Measurements from ENCODE around the gene GSTT2B. TPM values are rescaled to one million over a fixed set of nuclear protein-coding genes. Genes with fewer than 3 reads are reported as not detected.

GSTT2B gene
- total RNA-seq, 1 experiment from 2014 or later, result 6.5 TPM

- H3K4me3 ChIP-seq (ENCODE audit: low read depth in 2 of 2, low read length in 2 of 2), result peak overlapping the region; percentile 57 to 70
- POLR2A ChIA-PET, result no interaction called here
- H3K27ac ChIP-seq (ENCODE audit: low read length), result peak overlapping the region; percentile 91
- no TSS peak for BruUV-seq (replicated peaks)
- no peaks in the 10 kb centered on the region; the same call in 1 of the 2 replicates for H3K4me1 ChIP-seq (ENCODE audit: control insufficient read depth, insufficient read depth, low read length)
- DNase-seq (ENCODE audit: low read depth, low spot score), result no peak
- TF ChIP-seq TCF7L2 (IDR thresholded peaks at IDR 0.05; ENCODE audit: low read depth, low read length) (no peak), POLR2AphosphoS5 (IDR thresholded peaks at IDR 0.05; ENCODE audit: low read depth, low read length) (no peak), SIN3A (IDR thresholded peaks at IDR 0.05; ENCODE audit: borderline replicate concordance, insufficient read depth, low read depth, low read length) (no peak)
- TF ChIP-seq, protein P1, sequence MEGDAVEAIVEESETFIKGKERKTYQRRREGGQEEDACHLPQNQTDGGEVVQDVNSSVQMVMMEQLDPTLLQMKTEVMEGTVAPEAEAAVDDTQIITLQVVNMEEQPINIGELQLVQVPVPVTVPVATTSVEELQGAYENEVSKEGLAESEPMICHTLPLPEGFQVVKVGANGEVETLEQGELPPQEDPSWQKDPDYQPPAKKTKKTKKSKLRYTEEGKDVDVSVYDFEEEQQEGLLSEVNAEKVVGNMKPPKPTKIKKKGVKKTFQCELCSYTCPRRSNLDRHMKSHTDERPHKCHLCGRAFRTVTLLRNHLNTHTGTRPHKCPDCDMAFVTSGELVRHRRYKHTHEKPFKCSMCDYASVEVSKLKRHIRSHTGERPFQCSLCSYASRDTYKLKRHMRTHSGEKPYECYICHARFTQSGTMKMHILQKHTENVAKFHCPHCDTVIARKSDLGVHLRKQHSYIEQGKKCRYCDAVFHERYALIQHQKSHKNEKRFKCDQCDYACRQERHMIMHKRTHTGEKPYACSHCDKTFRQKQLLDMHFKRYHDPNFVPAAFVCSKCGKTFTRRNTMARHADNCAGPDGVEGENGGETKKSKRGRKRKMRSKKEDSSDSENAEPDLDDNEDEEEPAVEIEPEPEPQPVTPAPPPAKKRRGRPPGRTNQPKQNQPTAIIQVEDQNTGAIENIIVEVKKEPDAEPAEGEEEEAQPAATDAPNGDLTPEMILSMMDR (IDR thresholded peaks at IDR 0.05), result no peak
- TF ChIP-seq, protein P2, sequence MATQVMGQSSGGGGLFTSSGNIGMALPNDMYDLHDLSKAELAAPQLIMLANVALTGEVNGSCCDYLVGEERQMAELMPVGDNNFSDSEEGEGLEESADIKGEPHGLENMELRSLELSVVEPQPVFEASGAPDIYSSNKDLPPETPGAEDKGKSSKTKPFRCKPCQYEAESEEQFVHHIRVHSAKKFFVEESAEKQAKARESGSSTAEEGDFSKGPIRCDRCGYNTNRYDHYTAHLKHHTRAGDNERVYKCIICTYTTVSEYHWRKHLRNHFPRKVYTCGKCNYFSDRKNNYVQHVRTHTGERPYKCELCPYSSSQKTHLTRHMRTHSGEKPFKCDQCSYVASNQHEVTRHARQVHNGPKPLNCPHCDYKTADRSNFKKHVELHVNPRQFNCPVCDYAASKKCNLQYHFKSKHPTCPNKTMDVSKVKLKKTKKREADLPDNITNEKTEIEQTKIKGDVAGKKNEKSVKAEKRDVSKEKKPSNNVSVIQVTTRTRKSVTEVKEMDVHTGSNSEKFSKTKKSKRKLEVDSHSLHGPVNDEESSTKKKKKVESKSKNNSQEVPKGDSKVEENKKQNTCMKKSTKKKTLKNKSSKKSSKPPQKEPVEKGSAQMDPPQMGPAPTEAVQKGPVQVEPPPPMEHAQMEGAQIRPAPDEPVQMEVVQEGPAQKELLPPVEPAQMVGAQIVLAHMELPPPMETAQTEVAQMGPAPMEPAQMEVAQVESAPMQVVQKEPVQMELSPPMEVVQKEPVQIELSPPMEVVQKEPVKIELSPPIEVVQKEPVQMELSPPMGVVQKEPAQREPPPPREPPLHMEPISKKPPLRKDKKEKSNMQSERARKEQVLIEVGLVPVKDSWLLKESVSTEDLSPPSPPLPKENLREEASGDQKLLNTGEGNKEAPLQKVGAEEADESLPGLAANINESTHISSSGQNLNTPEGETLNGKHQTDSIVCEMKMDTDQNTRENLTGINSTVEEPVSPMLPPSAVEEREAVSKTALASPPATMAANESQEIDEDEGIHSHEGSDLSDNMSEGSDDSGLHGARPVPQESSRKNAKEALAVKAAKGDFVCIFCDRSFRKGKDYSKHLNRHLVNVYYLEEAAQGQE (IDR thresholded peaks at IDR 0.05; ENCODE audit: insufficient read depth in 1 of 2, low read depth in 2 of 2, low read length in 1 of 2), result no peak
- in situ Hi-C loops (cut with HindIII; ENCODE audit: low pct_unique_long_range_greater_than_20kb, low sequenced_read_pairs) (no loop called here), intact Hi-C loops (cut with micrococcal nuclease; ENCODE audit: unreplicated experiment) (no loop called here)
- no peaks in the 10 kb centered on the region for H3K36me3 ChIP-seq (ENCODE audit: control insufficient read depth, insufficient read depth, low read length)
- no peak for ATAC-seq
- H3K27me3 ChIP-seq (ENCODE audit: control insufficient read depth, insufficient read depth, low read length), result no peaks in the 10 kb centered on the region
- CTCF ChIA-PET, result interaction anchor here (1.0 kb wide), 1 partner anchor 19 kb away, joined by 3 read pairs; the partner anchor contains the start of gene MIF
- no peaks in the 10 kb centered on the region for H3K9me3 ChIP-seq (ENCODE audit: control insufficient read depth, insufficient read depth, low read depth, low read length)
These were observed 47.7 kb downstream of the GSTT2B start for GRCh38 chr22:23913306-23913660.

DNA sequence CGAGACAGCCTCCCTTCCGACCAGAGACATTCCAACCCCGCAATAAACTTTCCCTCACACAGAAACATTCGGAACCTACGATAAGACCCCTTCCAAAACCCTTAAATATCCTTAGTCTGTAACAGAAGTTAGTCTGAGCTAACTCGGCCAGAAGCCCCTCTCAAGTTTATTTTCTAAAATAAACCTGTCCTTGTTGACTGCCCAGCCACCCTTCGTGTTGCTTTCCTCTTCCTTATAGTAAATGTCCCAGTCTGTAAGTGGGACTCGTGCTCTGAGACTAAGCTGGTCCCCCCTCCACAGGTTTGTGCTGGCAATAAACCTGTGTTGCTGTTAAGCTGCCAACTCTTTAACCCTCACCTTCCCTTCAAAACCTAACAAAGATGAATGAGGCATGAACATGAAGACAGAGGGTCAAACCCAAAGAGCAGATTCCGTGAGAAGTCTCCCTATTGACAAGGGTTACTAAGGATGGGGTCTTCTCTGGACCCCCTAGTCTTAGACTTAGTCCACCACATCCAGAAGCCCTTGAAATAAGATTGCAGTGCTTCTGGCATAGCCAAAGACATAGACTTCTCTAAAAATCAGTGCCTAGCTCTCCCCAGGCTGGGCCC is 48.6 kb downstream of the GSTT2B start:
- Histone ChIP-seq H3K4me3 (ENCODE audit: low read depth in 2 of 2, low read length in 2 of 2) (no peak overlapping the region), H3K4me1 (ENCODE audit: control insufficient read depth, insufficient read depth, low read length) (no peaks in the 10 kb centered on the region; the same call in 1 of the 2 replicates), H3K9me3 (ENCODE audit: control insufficient read depth, insufficient read depth, low read depth, low read length) (no peaks in the 10 kb centered on the region), H3K27ac (ENCODE audit: low read length) (no peak overlapping the region), H3K36me3 (ENCODE audit: control insufficient read depth, insufficient read depth, low read length) (no peaks in the 10 kb centered on the region), H3K27me3 (ENCODE audit: control insufficient read depth, insufficient read depth, low read length) (no peaks in the 10 kb centered on the region)
- CTCF ChIA-PET, result no interaction called here
- POLR2A ChIA-PET, result no interaction called here
- intact Hi-C loops (cut with micrococcal nuclease; ENCODE audit: unreplicated experiment), result no loop called here
- no TSS peak for BruUV-seq (replicated peaks)
- DNase-seq (ENCODE audit: low read depth, low spot score) (no peak), ATAC-seq (no peak)
- TF ChIP-seq POLR2AphosphoS5 (IDR thresholded peaks at IDR 0.05; ENCODE audit: low read depth, low read length), result no peak
- TF ChIP-seq TCF7L2 (IDR thresholded peaks at IDR 0.05; ENCODE audit: low read depth, low read length), result no peak
- TF ChIP-seq, protein P1 (IDR thresholded peaks at IDR 0.05), result no peak
- TF ChIP-seq, protein P2 (IDR thresholded peaks at IDR 0.05; ENCODE audit: insufficient read depth in 1 of 2, low read depth in 2 of 2, low read length in 1 of 2), result no peak
- no peak for TF ChIP-seq SIN3A (IDR thresholded peaks at IDR 0.05; ENCODE audit: borderline replicate concordance, insufficient read depth, low read depth, low read length)
- in situ Hi-C loops (cut with HindIII; ENCODE audit: low pct_unique_long_range_greater_than_20kb, low sequenced_read_pairs), result no loop called here

Data from Panc1 (cell line).